Ishikawa (cell line): ENCODE measurements around the gene ASB9.

Experiments
- TAF1 ChIP-seq: IDR thresholded peaks from 2 replicates; pipeline ENCODE4 v1.6.1; 2012; ENCODE audit warnings: low read depth, mild to moderate bottlenecking
- TF ChIP-seq, protein P1 (sequence below): IDR thresholded peaks from 2 replicates; pipeline ENCODE4 v1.6.1; 2012; ENCODE audit warnings: low read depth, mild to moderate bottlenecking
- TF ChIP-seq, protein P2 (sequence below): IDR thresholded peaks from 2 replicates; pipeline ENCODE4 v1.6.1; 2012

DNA sequence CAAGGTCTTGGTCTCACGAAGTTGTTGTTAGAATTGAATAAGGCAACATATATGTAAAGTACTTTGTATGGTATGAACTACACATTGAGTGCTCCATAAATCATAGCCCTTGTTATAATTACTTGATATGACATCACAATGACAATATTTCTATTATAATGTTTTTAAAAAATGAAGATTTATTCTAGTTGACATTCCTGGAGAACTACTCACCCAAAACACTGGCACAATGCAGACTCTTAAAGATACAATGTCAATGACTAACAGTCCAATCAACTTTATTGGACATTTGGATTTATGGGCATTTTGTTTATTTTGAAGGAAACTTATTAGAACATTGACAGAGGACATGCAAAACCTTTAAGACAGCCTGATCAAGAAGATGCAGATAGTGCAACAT is 55.3 kb downstream of the ASB9 start:
- no peak for TF ChIP-seq TAF1
- TF ChIP-seq, protein P1, sequence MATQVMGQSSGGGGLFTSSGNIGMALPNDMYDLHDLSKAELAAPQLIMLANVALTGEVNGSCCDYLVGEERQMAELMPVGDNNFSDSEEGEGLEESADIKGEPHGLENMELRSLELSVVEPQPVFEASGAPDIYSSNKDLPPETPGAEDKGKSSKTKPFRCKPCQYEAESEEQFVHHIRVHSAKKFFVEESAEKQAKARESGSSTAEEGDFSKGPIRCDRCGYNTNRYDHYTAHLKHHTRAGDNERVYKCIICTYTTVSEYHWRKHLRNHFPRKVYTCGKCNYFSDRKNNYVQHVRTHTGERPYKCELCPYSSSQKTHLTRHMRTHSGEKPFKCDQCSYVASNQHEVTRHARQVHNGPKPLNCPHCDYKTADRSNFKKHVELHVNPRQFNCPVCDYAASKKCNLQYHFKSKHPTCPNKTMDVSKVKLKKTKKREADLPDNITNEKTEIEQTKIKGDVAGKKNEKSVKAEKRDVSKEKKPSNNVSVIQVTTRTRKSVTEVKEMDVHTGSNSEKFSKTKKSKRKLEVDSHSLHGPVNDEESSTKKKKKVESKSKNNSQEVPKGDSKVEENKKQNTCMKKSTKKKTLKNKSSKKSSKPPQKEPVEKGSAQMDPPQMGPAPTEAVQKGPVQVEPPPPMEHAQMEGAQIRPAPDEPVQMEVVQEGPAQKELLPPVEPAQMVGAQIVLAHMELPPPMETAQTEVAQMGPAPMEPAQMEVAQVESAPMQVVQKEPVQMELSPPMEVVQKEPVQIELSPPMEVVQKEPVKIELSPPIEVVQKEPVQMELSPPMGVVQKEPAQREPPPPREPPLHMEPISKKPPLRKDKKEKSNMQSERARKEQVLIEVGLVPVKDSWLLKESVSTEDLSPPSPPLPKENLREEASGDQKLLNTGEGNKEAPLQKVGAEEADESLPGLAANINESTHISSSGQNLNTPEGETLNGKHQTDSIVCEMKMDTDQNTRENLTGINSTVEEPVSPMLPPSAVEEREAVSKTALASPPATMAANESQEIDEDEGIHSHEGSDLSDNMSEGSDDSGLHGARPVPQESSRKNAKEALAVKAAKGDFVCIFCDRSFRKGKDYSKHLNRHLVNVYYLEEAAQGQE = no peak
- TF ChIP-seq, protein P2, sequence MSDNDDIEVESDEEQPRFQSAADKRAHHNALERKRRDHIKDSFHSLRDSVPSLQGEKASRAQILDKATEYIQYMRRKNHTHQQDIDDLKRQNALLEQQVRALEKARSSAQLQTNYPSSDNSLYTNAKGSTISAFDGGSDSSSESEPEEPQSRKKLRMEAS = no peak
